ENCODE results near the gene PRKCH. TPM values are rescaled to one million over a fixed set of nuclear protein-coding genes. Genes with fewer than 3 reads are reported as not detected.

The PRKCH gene
- total and polyA plus RNA-seq, 2 of the 13 experiments (the other 11 are each of a cell fraction or from before 2014, with no cell fraction given) = 0.48 to 1.3 TPM

DNA sequence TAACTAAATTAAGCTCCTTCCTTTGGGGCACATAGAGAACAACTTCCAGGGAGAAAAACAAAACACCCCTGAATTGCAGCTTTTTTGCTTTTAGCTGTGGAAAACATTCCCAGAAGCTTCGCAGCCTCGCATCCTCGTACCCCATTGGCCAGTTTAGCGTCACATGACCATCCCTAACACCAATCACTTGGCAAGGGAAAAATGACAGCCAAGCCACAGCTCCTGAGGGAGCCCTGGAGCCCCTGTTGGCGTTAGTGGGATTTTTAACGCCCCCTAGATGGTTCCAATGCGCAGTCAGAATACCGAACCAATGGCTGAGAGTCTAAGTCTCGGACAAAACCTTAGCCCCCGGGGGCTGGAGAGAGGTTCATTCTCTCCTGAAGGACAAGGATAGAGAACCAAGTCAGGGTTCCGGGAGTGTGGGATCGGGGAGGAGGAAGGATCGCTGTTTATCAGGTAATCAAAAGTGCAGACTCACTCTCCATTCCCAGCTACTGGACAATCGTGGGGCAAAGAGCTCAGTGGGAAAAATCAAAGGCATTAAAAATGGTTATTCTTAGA, 238.3 kb downstream of the PRKCH start (continued):
- TF ChIP-seq, protein P1, sequence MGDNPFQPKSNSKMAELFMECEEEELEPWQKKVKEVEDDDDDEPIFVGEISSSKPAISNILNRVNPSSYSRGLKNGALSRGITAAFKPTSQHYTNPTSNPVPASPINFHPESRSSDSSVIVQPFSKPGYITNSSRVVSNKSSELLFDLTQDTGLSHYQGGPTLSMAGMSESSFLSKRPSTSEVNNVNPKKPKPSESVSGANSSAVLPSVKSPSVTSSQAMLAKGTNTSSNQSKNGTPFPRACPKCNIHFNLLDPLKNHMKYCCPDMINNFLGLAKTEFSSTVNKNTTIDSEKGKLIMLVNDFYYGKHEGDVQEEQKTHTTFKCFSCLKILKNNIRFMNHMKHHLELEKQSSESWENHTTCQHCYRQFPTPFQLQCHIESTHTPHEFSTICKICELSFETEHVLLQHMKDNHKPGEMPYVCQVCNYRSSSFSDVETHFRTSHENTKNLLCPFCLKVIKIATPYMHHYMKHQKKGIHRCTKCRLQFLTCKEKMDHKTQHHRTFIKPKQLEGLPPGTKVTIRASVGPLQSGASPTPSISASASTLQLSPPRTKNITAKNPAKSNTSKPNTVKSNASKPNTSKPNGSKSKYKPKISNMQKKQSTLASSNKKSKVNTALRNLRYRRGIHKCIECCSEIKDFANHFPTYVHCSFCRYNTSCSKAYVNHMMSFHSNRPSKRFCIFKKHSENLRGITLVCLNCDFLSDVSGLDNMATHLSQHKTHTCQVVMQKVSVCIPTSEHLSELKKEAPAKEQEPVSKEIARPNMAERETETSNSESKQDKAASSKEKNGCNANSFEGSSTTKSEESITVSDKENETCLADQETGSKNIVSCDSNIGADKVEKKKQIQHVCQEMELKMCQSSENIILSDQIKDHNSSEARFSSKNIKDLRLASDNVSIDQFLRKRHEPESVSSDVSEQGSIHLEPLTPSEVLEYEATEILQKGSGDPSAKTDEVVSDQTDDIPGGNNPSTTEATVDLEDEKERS (CRISPR knock-in tag; IDR thresholded peaks at IDR 0.05) = 0 out of 2 replicates have a peak, but pooled peaks have one; percentile 9
- TF ChIP-seq ZSCAN31 (CRISPR knock-in tag; IDR thresholded peaks at IDR 0.05; ENCODE audit: low read depth) = no peak
- TF ChIP-seq ZNF3 (CRISPR knock-in tag; IDR thresholded peaks at IDR 0.05) = no peak
- peak; percentile 90 for TF ChIP-seq POLR2G (IDR thresholded peaks at IDR 0.05; ENCODE audit: low read depth, low read length)
- TF ChIP-seq NFE2 (CRISPR knock-in tag; IDR thresholded peaks at IDR 0.05) = 0 out of 2 replicates have a peak, but pooled peaks have one; percentile 17
- TF ChIP-seq KDM4B (CRISPR knock-in tag; IDR thresholded peaks at IDR 0.05) = no peak
- no peak for TF ChIP-seq ZFP41 (CRISPR knock-in tag; IDR thresholded peaks at IDR 0.05; ENCODE audit: borderline replicate concordance)
- peak; percentile 63; the same call in 1 of the 2 replicates for TF ChIP-seq CHD4 (IDR thresholded peaks at IDR 0.05; ENCODE audit: borderline replicate concordance, low read length)
- TF ChIP-seq NR2F1 (CRISPR knock-in tag; IDR thresholded peaks at IDR 0.05) = no peak
- TF ChIP-seq ADNP (CRISPR knock-in tag; IDR thresholded peaks at IDR 0.05) = no peak
- no peak; the same call in 1 of the 2 replicates for TF ChIP-seq ZSCAN25 (CRISPR knock-in tag; IDR thresholded peaks at IDR 0.05)
- TF ChIP-seq ZNF251 (CRISPR knock-in tag; IDR thresholded peaks at IDR 0.05) = no peak
- TF ChIP-seq, protein P2, sequence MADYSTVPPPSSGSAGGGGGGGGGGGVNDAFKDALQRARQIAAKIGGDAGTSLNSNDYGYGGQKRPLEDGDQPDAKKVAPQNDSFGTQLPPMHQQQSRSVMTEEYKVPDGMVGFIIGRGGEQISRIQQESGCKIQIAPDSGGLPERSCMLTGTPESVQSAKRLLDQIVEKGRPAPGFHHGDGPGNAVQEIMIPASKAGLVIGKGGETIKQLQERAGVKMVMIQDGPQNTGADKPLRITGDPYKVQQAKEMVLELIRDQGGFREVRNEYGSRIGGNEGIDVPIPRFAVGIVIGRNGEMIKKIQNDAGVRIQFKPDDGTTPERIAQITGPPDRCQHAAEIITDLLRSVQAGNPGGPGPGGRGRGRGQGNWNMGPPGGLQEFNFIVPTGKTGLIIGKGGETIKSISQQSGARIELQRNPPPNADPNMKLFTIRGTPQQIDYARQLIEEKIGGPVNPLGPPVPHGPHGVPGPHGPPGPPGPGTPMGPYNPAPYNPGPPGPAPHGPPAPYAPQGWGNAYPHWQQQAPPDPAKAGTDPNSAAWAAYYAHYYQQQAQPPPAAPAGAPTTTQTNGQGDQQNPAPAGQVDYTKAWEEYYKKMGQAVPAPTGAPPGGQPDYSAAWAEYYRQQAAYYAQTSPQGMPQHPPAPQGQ (CRISPR knock-in tag; IDR thresholded peaks at IDR 0.05; ENCODE audit: borderline replicate concordance) = no peak
- TF ChIP-seq ZNF121 (CRISPR knock-in tag; IDR thresholded peaks at IDR 0.05) = no peak
- no peak for TF ChIP-seq TOE1 (CRISPR knock-in tag; IDR thresholded peaks at IDR 0.05)
- TF ChIP-seq SALL1 (CRISPR knock-in tag; IDR thresholded peaks at IDR 0.05) = no peak; the same call in 1 of the 2 replicates
- no peak for TF ChIP-seq NR1H2 (CRISPR knock-in tag; IDR thresholded peaks at IDR 0.05; ENCODE audit: borderline replicate concordance, low read depth)
- TF ChIP-seq NCOA2 (CRISPR knock-in tag; IDR thresholded peaks at IDR 0.05) = no peak
- no peak for TF ChIP-seq HNRNPL (IDR thresholded peaks at IDR 0.05; ENCODE audit: low read depth, low read length)
- TF ChIP-seq, protein P3, sequence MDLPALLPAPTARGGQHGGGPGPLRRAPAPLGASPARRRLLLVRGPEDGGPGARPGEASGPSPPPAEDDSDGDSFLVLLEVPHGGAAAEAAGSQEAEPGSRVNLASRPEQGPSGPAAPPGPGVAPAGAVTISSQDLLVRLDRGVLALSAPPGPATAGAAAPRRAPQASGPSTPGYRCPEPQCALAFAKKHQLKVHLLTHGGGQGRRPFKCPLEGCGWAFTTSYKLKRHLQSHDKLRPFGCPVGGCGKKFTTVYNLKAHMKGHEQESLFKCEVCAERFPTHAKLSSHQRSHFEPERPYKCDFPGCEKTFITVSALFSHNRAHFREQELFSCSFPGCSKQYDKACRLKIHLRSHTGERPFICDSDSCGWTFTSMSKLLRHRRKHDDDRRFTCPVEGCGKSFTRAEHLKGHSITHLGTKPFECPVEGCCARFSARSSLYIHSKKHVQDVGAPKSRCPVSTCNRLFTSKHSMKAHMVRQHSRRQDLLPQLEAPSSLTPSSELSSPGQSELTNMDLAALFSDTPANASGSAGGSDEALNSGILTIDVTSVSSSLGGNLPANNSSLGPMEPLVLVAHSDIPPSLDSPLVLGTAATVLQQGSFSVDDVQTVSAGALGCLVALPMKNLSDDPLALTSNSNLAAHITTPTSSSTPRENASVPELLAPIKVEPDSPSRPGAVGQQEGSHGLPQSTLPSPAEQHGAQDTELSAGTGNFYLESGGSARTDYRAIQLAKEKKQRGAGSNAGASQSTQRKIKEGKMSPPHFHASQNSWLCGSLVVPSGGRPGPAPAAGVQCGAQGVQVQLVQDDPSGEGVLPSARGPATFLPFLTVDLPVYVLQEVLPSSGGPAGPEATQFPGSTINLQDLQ (CRISPR knock-in tag; IDR thresholded peaks at IDR 0.05) = no peak
- no peak for TF ChIP-seq ATF7 (IDR thresholded peaks at IDR 0.05)
- no peak for TF ChIP-seq ATF7 (CRISPR knock-in tag; IDR thresholded peaks at IDR 0.05)
- no peak for TF ChIP-seq SIN3A (IDR thresholded peaks at IDR 0.05; ENCODE audit: borderline replicate concordance, low read depth, low read length)
- TF ChIP-seq KDM2A (CRISPR knock-in tag; IDR thresholded peaks at IDR 0.05; ENCODE audit: borderline replicate concordance, low read depth) = peak; percentile 30; the same call in 1 of the 2 replicates
